ENCODE results near the gene HCLS1. TPM values are rescaled to one million over a fixed set of nuclear protein-coding genes. Genes with fewer than 3 reads are reported as not detected.
A peak's percentile ranks its signal among the peaks of the same experiment; 100 is the strongest.
"Not testable (repeated sequence)": the region's sequence is repeated elsewhere in the genome, so short reads cannot be mapped to it uniquely, and the experiment has no call there.

Gene HCLS1
- total and polyA plus RNA-seq, 2 experiments from 2014 or later, result 0.11 to 0.57 TPM

DNA sequence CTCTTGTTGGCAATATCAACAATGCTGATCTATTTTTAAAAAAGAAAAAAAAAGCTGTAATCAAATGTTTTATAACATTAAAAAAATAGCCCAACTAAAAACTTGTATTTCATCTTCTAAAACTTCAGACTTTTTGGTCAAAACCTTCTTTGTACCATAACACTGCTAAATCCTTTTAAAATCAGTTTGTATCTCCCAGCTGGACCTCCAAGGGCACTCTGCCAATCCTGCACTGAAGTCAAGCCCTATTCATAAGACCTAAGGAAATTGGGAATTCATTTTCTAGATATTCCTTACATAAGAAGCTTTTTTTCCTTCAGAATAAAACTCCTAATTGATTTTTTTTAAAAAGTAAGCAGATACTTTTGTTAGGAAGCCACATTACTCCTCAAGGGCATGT, 38.2 kb upstream of the HCLS1 start:
- Histone ChIP-seq H3K27me3 (no peaks in the 10 kb centered on the region), H3K36me3 (peaks cover 15% of the 10 kb centered on the region), H3K27ac (no peak overlapping the region), H3K4me3 (no peak overlapping the region), H3K9me3 (ENCODE audit: low read depth) (no peaks in the 10 kb centered on the region), H3K4me1 (ENCODE audit: low read depth) (peaks cover 21% of the 10 kb centered on the region)
- peak in 1 of 2 donors; percentile 26 for DNase-seq (ENCODE audit: low read depth in 1 of 2, low spot score in 1 of 2)
- no peak for TF ChIP-seq CTCF (IDR thresholded peaks at IDR 0.05; ENCODE audit: low read depth, low read length)

- H3K9me3 ChIP-seq (ENCODE audit: low read depth), result no peaks in the 10 kb centered on the region
- H3K27me3 ChIP-seq, result no peaks in the 10 kb centered on the region
- peaks cover 15% of the 10 kb centered on the region for H3K36me3 ChIP-seq
- no peak overlapping the region for H3K4me3 ChIP-seq
- no peak overlapping the region for H3K27ac ChIP-seq
- no peak for DNase-seq (ENCODE audit: low read depth in 1 of 2, low spot score in 1 of 2)
- peaks cover 21% of the 10 kb centered on the region for H3K4me1 ChIP-seq (ENCODE audit: low read depth)
- no peak for TF ChIP-seq CTCF (IDR thresholded peaks at IDR 0.05; ENCODE audit: low read depth, low read length)
Measured at GRCh38 chr3:121698476-121698875, 37.8 kb upstream of the HCLS1 start.

DNA sequence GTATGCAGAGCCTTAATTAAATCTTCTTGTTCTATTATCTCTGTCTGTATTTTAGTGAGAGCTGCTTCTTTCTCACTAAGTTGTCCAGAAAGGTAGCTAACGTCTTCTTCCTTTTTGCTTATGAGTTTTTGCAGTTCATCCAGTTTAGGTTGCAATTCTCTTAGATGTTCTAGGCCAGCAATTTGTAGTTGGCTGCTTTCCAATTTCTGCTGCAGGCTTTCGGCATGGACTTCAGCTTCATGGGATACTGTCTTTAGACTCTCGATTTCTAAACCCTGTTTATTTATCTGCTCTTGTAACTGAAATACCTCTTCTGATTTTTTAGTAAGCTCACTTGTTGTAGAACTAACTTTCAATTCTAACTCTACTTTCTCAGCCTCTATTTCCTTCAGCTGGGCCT, 35.5 kb upstream of the HCLS1 start:
- H3K27me3 ChIP-seq, result no peaks in the 10 kb centered on the region
- no peak overlapping the region for H3K27ac ChIP-seq
- no peak for TF ChIP-seq CTCF (IDR thresholded peaks at IDR 0.05; ENCODE audit: low read depth, low read length)
- H3K4me3 ChIP-seq, result no peak overlapping the region
- no peak for DNase-seq (ENCODE audit: low read depth in 1 of 2, low spot score in 1 of 2)
- H3K4me1 ChIP-seq (ENCODE audit: low read depth), result peaks cover 21% of the 10 kb centered on the region
- H3K36me3 ChIP-seq, result peaks cover 20% of the 10 kb centered on the region
- H3K9me3 ChIP-seq (ENCODE audit: low read depth), result no peaks in the 10 kb centered on the region

GRCh38 chr3:121692010-121692699, 31.5 kb upstream of the HCLS1 start:
- TF ChIP-seq CTCF (IDR thresholded peaks at IDR 0.05; ENCODE audit: low read depth, low read length), result no peak
- no peaks in the 10 kb centered on the region for H3K9me3 ChIP-seq (ENCODE audit: low read depth)
- no peaks in the 10 kb centered on the region for H3K27me3 ChIP-seq
- H3K4me1 ChIP-seq (ENCODE audit: low read depth), result no peaks in the 10 kb centered on the region
- DNase-seq (ENCODE audit: low read depth in 1 of 2, low spot score in 1 of 2), result no peak
- no peak overlapping the region for H3K27ac ChIP-seq
- peaks cover 31% of the 10 kb centered on the region for H3K36me3 ChIP-seq
- no peak overlapping the region for H3K4me3 ChIP-seq

GRCh38 chr3:121690777-121691405, 30.2 kb upstream of the HCLS1 start:
- Histone ChIP-seq H3K27ac (no peak overlapping the region), H3K27me3 (no peaks in the 10 kb centered on the region), H3K9me3 (ENCODE audit: low read depth) (no peaks in the 10 kb centered on the region), H3K36me3 (peaks cover 32% of the 10 kb centered on the region), H3K4me3 (no peak overlapping the region), H3K4me1 (ENCODE audit: low read depth) (no peaks in the 10 kb centered on the region)
- TF ChIP-seq CTCF (IDR thresholded peaks at IDR 0.05; ENCODE audit: low read depth, low read length), result no peak
- no peak for DNase-seq (ENCODE audit: low read depth in 1 of 2, low spot score in 1 of 2)

GRCh38 chr3:121688747-121689146, 28.0 kb upstream of the HCLS1 start:
- H3K36me3 ChIP-seq, result peaks cover 32% of the 10 kb centered on the region
- not testable (repeated sequence) for H3K27ac ChIP-seq; H3K4me1 ChIP-seq (ENCODE audit: low read depth); H3K4me3 ChIP-seq; DNase-seq (ENCODE audit: low read depth in 1 of 2, low spot score in 1 of 2); H3K27me3 ChIP-seq; H3K9me3 ChIP-seq (ENCODE audit: low read depth)

Measured in cardiac muscle cell (in vitro differentiated cells and primary cell).